Naive thymus-derived CD4-positive, alpha-beta T cell (primary cell): ENCODE measurements around the gene RMC1. TPM values are rescaled to one million over a fixed set of nuclear protein-coding genes. Genes with fewer than 3 reads are reported as not detected.

Experiments used
- ATAC-seq: fragments of 150-1000 bp; cut with Tn5 transposase; 2 replicates; pipeline ENCODE4 v1.10.0; 2021; ENCODE audit warnings: mild to moderate bottlenecking, moderate library complexity
- CTCF ChIA-PET: fragments of 350-600 bp; sonication (Branson Sonifier 250); formaldehyde crosslinking; loops from one replicate; lab custom pipeline; 2021; ENCODE audit warnings: antibody characterized with exemption; lab: Charles Lee
- POLR2A ChIA-PET: fragments of 350-600 bp; sonication (Branson Sonifier 250); formaldehyde crosslinking; loops from one replicate; lab custom pipeline; 2021; ENCODE audit warnings: antibody characterized with exemption, inconsistent platforms; lab: Charles Lee
- DNase-seq, 9 donors: peaks; one replicate each; pipeline versions ENCODE4 v3.0.0 to v3.0.0-alpha.2; 2020 to 2022; ENCODE audit warnings: mixed read lengths in 1 of 9
- H3K27ac ChIP-seq: one replicate; pipeline ENCODE4 v1.7.0; 2013; ENCODE audit warnings: mild to moderate bottlenecking, low read depth, low read length, moderate library complexity
- H3K27me3 ChIP-seq, 2 donors: one replicate each; pipeline ENCODE4 v1.7.0; 2013; ENCODE audit warnings: low read length in 2 of 2, mild to moderate bottlenecking in 2 of 2, moderate library complexity in 2 of 2; ENCODE audit not compliant: control insufficient read depth in 2 of 2, insufficient read depth in 2 of 2
- H3K36me3 ChIP-seq, 3 experiments: 1 replicate in 2 of 3; 2 replicates in 1 of 3; pipeline ENCODE4 v1.7.0; 2013; ENCODE audit warnings: low read length in 3 of 3, mild to moderate bottlenecking in 3 of 3, moderate library complexity in 1 of 3; ENCODE audit not compliant: insufficient read depth in 3 of 3, control insufficient read depth in 2 of 3
- H3K4me1 ChIP-seq, 2 donors: one replicate each; pipeline ENCODE4 v1.7.0; 2013; ENCODE audit warnings: low read length in 2 of 2, mild to moderate bottlenecking in 2 of 2, moderate library complexity in 1 of 2; ENCODE audit not compliant: control insufficient read depth in 2 of 2, insufficient read depth in 2 of 2
- H3K4me3 ChIP-seq: 2 replicates; pipeline ENCODE4 v1.7.0; 2013; ENCODE audit warnings: mild to moderate bottlenecking, low read length
- H3K9me3 ChIP-seq, 3 experiments: 1 replicate in 2 of 3; 2 replicates in 1 of 3; pipeline ENCODE4 v1.7.0; 2013; ENCODE audit warnings: low read length in 3 of 3; ENCODE audit not compliant: control insufficient read depth in 2 of 3
- H3K27ac Mint-ChIP-seq, 9 donors: one replicate each; pipeline ENCODE4 v1.8.0; 2020 to 2022; ENCODE audit warnings: mixed read lengths in 9 of 9, mild to moderate bottlenecking in 8 of 9, moderate library complexity in 5 of 9, inconsistent platforms in 2 of 9
- H3K27me3 Mint-ChIP-seq, 5 donors: one replicate each; pipeline ENCODE4 v1.8.0; 2021 to 2022; ENCODE audit warnings: mixed read lengths in 5 of 5, mild to moderate bottlenecking in 1 of 5
- H3K36me3 Mint-ChIP-seq, 5 donors: one replicate each; pipeline ENCODE4 v1.8.0; 2020 to 2022; ENCODE audit warnings: mixed read lengths in 5 of 5, mild to moderate bottlenecking in 3 of 5, inconsistent platforms in 1 of 5
- H3K4me1 Mint-ChIP-seq, 7 donors: one replicate each; pipeline ENCODE4 v1.8.0; 2020 to 2022; ENCODE audit warnings: mixed read lengths in 7 of 7, mild to moderate bottlenecking in 3 of 7, inconsistent platforms in 1 of 7
- H3K4me3 Mint-ChIP-seq, 10 donors: one replicate each; pipeline ENCODE4 v1.8.0; 2020 to 2022; ENCODE audit warnings: mild to moderate bottlenecking in 10 of 10, mixed read lengths in 10 of 10, moderate library complexity in 6 of 10, inconsistent platforms in 2 of 10
- H3K9me3 Mint-ChIP-seq, 11 donors: one replicate each; pipeline ENCODE4 v1.8.0; 2020 to 2022; ENCODE audit warnings: mixed read lengths in 11 of 11, mild to moderate bottlenecking in 4 of 11, inconsistent platforms in 1 of 11, moderate library complexity in 1 of 11
- intact Hi-C, 2 donors: fragments of 100-400 bp; cut with micrococcal nuclease; formaldehyde crosslinking; loops; one replicate each; pipeline ENCODE4 v1.15.1; 2023
- polyA plus RNA-seq, 2 donors: library from polyadenylated mRNA; unstranded; fragments of 300-500 nt; fragmentation: Illumina TruSeq; gene quantifications; one replicate each; pipeline ENCODE4 v1.2.3, GENCODE V29; 2021
- total RNA-seq, 6 experiments: library from RNA in 5 of 6; stranded (reverse) in 5 of 6; gene quantifications; 1 replicate in 5 of 6; 2 replicates in 1 of 6; pipeline ENCODE4 v1.2.3 and lab custom pipeline; 2021 to 2026

RMC1 gene
- total and polyA plus RNA-seq, 7 experiments from 2014 or later: 23.1 to 59.7 (median 48.4) TPM

DNA sequence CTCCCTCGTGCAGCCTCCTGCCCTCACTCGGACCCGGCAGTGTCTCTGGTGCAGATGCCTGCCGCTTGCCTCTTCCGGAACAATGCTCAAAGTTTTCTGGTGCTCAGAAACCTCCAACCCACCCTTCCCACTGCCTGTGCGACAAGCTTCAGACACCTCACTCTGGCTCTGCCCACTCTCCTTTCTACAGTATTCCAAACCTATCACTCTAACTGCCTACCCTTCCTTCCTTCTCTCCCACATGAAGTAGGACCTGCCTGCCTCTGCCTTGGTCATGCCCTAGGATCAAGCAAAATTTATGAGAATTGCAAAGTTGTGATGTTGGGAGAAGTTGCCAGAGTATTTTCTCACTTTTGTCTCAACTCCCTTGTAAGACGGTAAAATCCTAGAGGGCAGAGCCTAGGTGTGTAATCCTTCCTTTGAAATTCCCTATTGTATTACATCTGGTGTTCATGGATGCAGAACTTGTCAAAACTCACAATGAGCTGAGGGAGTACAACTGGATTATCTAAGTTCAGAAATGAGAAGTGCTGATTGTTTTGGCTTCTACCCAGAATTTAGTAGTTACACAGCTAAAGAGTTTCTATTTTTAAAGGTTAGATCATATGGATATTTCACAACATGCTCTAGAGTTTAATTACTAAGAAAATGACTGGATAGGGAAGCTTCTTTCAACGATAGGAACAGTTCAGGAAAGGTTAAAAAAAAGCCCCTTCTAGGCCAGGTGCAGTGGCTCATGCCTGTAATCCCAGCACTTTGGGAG, 75.8 kb downstream of the RMC1 start:
- H3K36me3 Mint-ChIP-seq: peaks cover 4 to 23% (median 18%) of the 10 kb centered on the region in 5 donors
- Histone ChIP-seq H3K27me3 (no peaks in the 10 kb centered on the region), H3K36me3 (no peaks in the 10 kb centered on the region), H3K9me3 (no peaks in the 10 kb centered on the region), H3K4me1 (peaks cover 13 to 62% of the 10 kb centered on the region in 2 donors), H3K4me3 (no peak overlapping the region), H3K27ac (no peak overlapping the region)
- ATAC-seq (peak; percentile 42), DNase-seq (no peak)
- peaks cover 48 to 72% (median 67%) of the 10 kb centered on the region in 7 donors for H3K4me1 Mint-ChIP-seq
- intact Hi-C loops: no loop called here
- ChIA-PET CTCF (interaction anchor here (1.0 kb wide), 1 partner anchor 10 kb away, joined by 3 read pairs; no protein-coding TSS in a partner anchor), POLR2A (no interaction called here)
- H3K27me3 Mint-ChIP-seq: no peaks in the 10 kb centered on the region
- peak overlapping the region in 5 of 9 donors; percentile 25 to 76 (median 63) for H3K27ac Mint-ChIP-seq
- H3K9me3 Mint-ChIP-seq: no peaks in the 10 kb centered on the region
- H3K4me3 Mint-ChIP-seq: peak overlapping the region in 1 of 10 donors; percentile 19

DNA sequence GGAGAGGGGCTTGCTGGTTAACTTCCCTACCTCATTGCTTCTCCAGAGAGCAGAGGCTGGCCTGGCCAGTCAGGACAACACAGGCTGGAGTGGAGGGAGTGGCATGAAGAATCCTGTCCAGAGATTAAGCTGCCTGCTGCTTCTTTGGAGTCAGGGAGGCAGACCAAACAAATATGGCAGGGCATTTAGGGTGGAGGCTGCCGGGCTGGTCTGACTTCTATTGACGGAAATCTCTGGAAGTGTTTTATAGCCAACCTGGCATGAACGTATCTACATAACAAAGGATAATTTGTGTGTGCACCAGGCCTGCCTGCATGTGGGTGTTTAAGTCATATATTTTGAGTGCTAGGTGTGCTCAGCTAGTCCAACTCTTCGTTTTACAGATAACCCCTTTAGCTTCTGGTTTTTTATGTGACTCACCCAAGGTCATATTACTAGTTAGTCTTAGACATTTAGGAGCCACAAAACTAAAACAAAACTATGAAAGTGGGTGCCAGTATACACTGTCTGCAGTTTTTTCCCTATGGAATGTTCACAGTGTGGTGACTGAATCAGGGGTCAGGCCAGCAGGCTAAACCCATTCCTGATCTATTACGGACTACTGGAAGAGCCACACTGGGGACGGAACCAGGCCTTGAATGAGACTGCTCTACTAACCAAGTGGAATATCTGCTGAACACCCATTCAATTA, 77.5 kb downstream of the RMC1 start:
- Histone ChIP-seq H3K36me3 (peaks cover 0 to under 1% (median 0%) of the 10 kb centered on the region in 3 experiments), H3K4me1 (peaks cover 5 to 52% of the 10 kb centered on the region in 2 donors), H3K9me3 (no peaks in the 10 kb centered on the region), H3K4me3 (no peak overlapping the region), H3K27me3 (no peaks in the 10 kb centered on the region), H3K27ac (no peak overlapping the region)
- no peak overlapping the region for H3K4me3 Mint-ChIP-seq
- H3K27ac Mint-ChIP-seq: peak overlapping the region in 1 of 9 donors; percentile 28
- peaks cover 46 to 72% (median 64%) of the 10 kb centered on the region in 7 donors for H3K4me1 Mint-ChIP-seq
- CTCF ChIA-PET: interaction anchor here (2.0 kb wide), 1 partner anchor 65 kb away, joined by 6 read pairs; no protein-coding TSS in a partner anchor
- no peaks in the 10 kb centered on the region for H3K27me3 Mint-ChIP-seq
- no peaks in the 10 kb centered on the region for H3K9me3 Mint-ChIP-seq
- peaks cover 4 to 23% (median 17%) of the 10 kb centered on the region in 5 donors for H3K36me3 Mint-ChIP-seq
- DNase-seq (no peak), ATAC-seq (no peak)
- intact Hi-C loops: loop anchor here (10.0 kb wide), 2 partner anchors 346 to 1976 kb away; partner anchors contain the start of gene ESCO1 (in 1 of the 2)
- POLR2A ChIA-PET: interaction anchor here (0.8 to 1.0 kb wide), 2 partner anchors 39 to 69 kb away, joined by 3 to 4 read pairs; no protein-coding TSS in a partner anchor

Other genes with a start within 250 kb of the RMC1 start
- gene RIOK3, start 50.2 kb upstream of the RMC1 start, total RNA-seq: 100 to 1,000 TPM in 2 of 5 experiments, 10 to 100 TPM in 3; 74.0 to 153 (median 78.2) TPM
- gene RIOK3, start 50.2 kb upstream of the RMC1 start, polyA plus RNA-seq: 10 to 100 TPM; 31.3 to 34.3 TPM
- gene NPC1, start 83.0 kb downstream of the RMC1 start, total RNA-seq: 10 to 100 TPM; 29.2 to 49.3 (median 31.4) TPM
- gene NPC1, start 83.0 kb downstream of the RMC1 start, polyA plus RNA-seq: 1 to 10 TPM; 4.6 to 9.7 TPM
- gene ANKRD29, start 159.4 kb downstream of the RMC1 start, total RNA-seq: under 1 TPM in 3 of 5 experiments, not detected in 2; 0.11 to 0.24 (median 0.17) TPM
- gene ANKRD29, start 159.4 kb downstream of the RMC1 start, polyA plus RNA-seq: under 1 TPM; 0.18 to 0.58 TPM
- under 1 TPM in 1 of 5 experiments, not detected in 4; 0.22 TPM for gene LAMA3, start 185.9 kb downstream of the RMC1 start, total RNA-seq
- not detected for gene LAMA3, start 185.9 kb downstream of the RMC1 start, polyA plus RNA-seq